ENCODE results near the gene UBE2D2.

Gene UBE2D2

DNA sequence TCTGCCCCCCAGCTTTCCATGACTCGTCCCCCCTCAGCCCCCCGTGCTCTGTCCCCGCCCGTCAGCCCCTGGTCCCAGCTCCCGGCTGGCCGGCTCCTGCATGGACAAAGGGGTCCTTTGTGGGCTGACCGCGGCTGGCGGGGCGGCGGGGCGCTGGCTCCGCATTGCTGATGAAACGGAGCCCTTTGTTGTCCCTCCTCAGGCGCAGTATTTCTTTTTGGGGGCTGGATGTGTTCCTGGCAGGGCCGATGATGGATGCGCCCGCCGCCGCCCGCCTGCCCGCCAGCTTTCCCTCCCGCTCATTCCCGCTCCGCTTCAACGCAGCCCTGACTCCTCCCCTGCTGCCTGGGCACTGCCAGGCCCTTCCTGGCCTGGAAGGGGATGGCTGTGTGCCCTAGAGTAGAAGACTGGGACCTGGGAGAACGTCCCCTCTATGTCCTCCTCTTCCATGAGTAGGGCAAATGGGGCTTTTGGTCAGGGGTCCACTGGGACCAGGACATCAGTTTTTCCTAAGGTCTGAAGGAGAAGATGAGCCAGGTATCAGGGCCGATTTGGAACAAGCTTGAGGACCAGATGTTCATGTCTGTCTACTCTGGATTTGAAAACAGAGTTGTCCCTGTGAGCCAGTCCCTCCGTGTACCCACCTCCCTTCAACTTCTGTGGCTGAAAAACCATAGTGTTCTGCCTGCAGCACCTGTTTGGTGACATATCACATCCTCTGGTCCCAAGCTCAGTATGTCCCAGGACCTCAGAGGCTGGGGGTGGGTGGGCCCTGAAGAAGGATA lies 116.0 kb downstream of the UBE2D2 start:
- no peak for DNase-seq (ENCODE audit: low read depth)

Data from amniotic epithelial cell (primary cell).